ENCODE measurements around the gene NOC4L.

The NOC4L gene

DNA sequence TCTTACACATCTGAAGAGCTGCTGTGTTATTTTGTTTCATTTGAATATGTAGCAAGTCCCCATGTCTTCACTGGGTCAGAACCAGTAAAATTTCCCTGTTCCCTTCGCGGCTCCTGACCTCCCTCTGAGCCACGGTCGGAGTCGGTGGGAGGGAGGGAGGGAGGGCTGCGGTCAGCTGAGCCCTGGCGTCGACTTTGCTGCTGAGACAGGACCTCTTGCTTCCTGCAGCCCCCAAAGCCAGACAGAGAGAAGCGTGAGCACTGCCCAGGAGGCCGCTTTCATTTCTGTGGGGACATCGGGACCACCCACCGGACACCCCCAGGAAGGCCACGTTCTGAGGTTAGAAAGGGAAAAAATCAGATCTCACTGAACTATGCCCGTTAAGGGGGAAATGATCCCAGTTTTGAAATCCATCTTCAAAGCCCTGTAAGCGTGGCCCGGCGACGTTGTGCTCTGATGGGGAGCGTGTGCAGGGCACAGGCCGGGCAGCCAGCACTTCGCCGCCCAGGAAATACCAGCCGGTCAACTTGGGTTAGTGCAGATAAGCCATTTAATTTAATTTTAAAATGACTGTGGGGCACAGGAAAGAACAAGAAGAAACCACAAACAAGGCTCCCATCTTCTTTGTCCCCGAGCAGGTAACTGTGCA, 42.1 kb downstream of the NOC4L start:
- no peak for DNase-seq (ENCODE audit: low read depth)
- TF ChIP-seq, protein P1, sequence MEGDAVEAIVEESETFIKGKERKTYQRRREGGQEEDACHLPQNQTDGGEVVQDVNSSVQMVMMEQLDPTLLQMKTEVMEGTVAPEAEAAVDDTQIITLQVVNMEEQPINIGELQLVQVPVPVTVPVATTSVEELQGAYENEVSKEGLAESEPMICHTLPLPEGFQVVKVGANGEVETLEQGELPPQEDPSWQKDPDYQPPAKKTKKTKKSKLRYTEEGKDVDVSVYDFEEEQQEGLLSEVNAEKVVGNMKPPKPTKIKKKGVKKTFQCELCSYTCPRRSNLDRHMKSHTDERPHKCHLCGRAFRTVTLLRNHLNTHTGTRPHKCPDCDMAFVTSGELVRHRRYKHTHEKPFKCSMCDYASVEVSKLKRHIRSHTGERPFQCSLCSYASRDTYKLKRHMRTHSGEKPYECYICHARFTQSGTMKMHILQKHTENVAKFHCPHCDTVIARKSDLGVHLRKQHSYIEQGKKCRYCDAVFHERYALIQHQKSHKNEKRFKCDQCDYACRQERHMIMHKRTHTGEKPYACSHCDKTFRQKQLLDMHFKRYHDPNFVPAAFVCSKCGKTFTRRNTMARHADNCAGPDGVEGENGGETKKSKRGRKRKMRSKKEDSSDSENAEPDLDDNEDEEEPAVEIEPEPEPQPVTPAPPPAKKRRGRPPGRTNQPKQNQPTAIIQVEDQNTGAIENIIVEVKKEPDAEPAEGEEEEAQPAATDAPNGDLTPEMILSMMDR (IDR thresholded peaks at IDR 0.05; ENCODE audit: low read depth, low read length, missing control alignments) = no peak
- no peak overlapping the region for H3K4me3 ChIP-seq (ENCODE audit: low read depth, low read length)

DNA sequence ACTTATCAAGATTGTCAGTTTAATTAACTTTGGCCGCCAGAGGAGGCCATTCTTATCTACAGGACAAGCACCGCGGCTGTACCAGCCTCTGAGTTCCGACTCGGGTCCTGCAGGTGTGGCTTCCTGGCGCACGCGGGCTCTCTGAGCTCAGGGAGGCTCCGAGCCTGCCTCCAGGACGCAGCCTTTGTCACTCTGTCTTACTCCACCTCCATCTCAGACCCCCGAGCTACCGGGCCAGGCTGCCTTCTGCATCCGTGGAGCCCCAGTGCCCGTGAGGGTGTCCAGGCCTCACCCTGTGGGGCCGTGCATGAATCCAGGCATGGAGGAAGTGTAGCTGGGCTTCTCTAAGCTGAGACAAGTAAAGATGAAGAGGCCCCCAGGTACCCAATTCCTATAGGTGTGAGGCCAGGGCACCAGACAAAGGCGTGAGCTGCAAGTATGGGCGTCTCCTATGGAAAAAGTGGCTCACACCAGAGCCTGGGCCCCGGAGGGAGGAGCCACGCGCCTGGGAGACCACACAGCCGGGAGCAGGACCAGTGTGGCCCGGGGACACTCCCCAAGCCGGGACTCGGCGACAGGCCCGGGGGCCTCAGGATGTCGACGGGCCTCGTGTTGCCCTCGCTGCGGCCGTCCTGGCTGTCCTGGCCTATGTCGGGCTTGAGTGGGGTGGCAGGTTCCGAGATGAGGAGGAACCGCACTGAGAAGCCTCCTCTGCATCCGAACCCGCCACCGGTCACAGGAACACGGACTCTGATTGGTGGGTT, 42.8 kb downstream of the NOC4L start:
- TF ChIP-seq, protein P1 (IDR thresholded peaks at IDR 0.05; ENCODE audit: low read depth, low read length, missing control alignments) = no peak
- H3K4me3 ChIP-seq (ENCODE audit: low read depth, low read length) = no peak overlapping the region
- DNase-seq (ENCODE audit: low read depth) = no peak

GRCh38 chr12:132187646-132188450, 43.6 kb downstream of the NOC4L start:
- no peak for DNase-seq (ENCODE audit: low read depth)
- no peak overlapping the region for H3K4me3 ChIP-seq (ENCODE audit: low read depth, low read length)
- TF ChIP-seq, protein P1 (IDR thresholded peaks at IDR 0.05; ENCODE audit: low read depth, low read length, missing control alignments) = no peak

DNA sequence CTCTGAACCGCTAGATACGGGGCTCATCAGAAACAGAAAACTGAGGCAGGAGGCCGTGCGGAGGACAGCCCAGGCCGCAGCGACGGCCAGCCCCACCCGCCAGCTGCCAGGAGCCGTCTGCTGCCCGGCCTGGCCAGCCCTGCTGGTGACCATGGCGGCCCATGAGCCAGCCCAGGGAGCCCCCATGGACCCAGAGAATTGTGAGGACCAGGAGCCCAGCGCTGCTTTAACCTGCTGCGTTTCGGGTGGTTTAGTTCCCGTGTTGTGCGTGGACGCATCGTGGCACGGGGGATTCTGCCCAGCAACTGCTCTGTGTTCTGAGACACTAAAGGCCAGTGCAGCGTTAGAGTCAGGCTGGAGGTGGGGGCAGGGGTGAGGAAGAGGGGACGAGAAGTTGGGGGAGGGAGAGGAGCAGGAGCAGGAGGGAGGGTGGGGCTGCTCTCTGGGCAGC, 44.2 kb downstream of the NOC4L start:
- no peak for DNase-seq (ENCODE audit: low read depth)
- H3K4me3 ChIP-seq (ENCODE audit: low read depth, low read length) = no peak overlapping the region
- TF ChIP-seq, protein P1 (IDR thresholded peaks at IDR 0.05; ENCODE audit: low read depth, low read length, missing control alignments) = no peak

DNA sequence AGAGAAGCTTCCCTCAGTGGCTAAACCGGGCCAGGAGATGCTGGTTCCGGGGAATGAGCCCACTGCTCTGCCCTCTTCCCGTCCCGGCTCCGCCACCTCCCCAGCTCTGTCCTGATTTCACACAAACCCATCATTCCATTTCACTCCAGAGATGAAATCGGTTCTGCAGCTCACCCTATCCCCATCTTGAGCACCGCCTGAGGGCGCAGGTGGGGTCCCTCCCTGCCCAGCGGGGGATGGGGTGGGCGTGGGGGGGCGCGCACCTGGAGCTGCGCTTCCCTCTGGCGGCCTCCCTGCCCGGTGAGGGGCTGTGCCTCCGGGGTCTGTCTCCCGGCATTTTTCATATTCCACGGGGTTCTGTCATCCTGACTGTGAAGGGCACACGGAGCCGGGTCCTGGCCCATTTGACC, 44.7 kb downstream of the NOC4L start:
- no peak for DNase-seq (ENCODE audit: low read depth)

DNA sequence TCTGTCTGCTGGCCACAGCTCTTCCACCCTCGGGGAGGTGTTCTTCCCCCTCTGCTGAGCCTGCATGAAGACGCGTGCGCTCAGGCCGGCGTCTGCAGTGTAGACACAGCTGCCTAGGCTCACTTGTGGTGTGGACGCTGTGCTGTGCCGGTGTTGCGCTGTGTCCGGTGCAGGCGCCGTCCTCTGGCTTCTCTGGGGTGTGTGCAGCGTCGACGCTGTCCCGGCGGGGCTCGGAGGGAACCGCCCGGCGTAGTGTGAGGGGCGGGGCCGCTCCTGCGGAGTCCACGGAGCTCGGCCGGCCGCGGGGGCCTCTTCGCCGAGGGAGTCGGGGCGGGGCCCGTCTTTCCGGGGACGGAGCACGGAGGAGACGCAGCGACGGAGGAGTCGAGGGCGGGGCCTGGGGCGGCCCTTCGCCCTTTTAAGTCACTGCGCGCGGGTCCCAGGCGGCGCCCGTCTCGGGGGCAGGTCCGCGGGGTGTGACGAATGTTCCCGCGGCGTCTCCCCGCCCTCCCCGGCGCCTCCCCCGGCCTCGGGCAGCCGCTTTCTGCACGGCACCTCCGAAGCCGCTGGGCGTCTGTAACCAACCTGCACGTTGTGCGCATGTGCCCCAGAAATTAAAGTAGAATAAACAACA, 45.2 kb downstream of the NOC4L start:
- peak; percentile 54 for DNase-seq (ENCODE audit: low read depth)
- TF ChIP-seq, protein P1 (IDR thresholded peaks at IDR 0.05; ENCODE audit: low read depth, low read length, missing control alignments) = no peak
- H3K4me3 ChIP-seq (ENCODE audit: low read depth, low read length) = peak overlapping the region; percentile 55

More for the DNA sequence above, 44.7 kb downstream of the NOC4L start:
- TF ChIP-seq, protein P1 (IDR thresholded peaks at IDR 0.05; ENCODE audit: low read depth, low read length, missing control alignments) = no peak
- H3K4me3 ChIP-seq (ENCODE audit: low read depth, low read length) = peak overlapping the region; percentile 55

Data from GM12864 (cell line).